H9 (cell line): ENCODE measurements around the gene NUP98. TPM values are rescaled to one million over a fixed set of nuclear protein-coding genes. Genes with fewer than 3 reads are reported as not detected.

Source experiments
- DNase-seq: peaks from one replicate; pipeline ENCODE4 v3.0.0-alpha.2; 2017
- H2AFZ ChIP-seq: one replicate; pipeline ENCODE4 v1.6.1; 2013; ENCODE audit warnings: mild to moderate bottlenecking, low read length, control low read depth, moderate library complexity
- H2AK5ac ChIP-seq: 2 replicates; pipeline ENCODE4 v1.6.1; 2013; ENCODE audit warnings: low read length, control low read depth, mixed read lengths; ENCODE audit not compliant: insufficient read length
- H2BK120ac ChIP-seq: one replicate; pipeline ENCODE4 v1.6.1; 2013; ENCODE audit warnings: low read depth, mild to moderate bottlenecking, low read length, control low read depth, inconsistent platforms; ENCODE audit not compliant: poor library complexity, severe bottlenecking
- H2BK12ac ChIP-seq: 2 replicates; pipeline ENCODE4 v1.6.1; 2013; ENCODE audit warnings: low read length, control low read depth, mixed read lengths, low read depth; ENCODE audit not compliant: insufficient read length
- H2BK15ac ChIP-seq: 2 replicates; pipeline ENCODE4 v1.6.1; 2013; ENCODE audit warnings: low read depth, low read length, control low read depth
- H2BK20ac ChIP-seq: one replicate; pipeline ENCODE4 v1.6.1; 2013; ENCODE audit warnings: low read depth, mild to moderate bottlenecking, low read length, control low read depth, inconsistent platforms; ENCODE audit not compliant: poor library complexity, severe bottlenecking
- H2BK5ac ChIP-seq: 2 replicates; pipeline ENCODE4 v1.6.1; 2013; ENCODE audit warnings: low read length, control low read depth, mixed read lengths; ENCODE audit not compliant: insufficient read length
- H3K14ac ChIP-seq: 2 replicates; pipeline ENCODE4 v1.6.1; 2013; ENCODE audit warnings: low read length, control low read depth; ENCODE audit not compliant: insufficient read depth
- H3K18ac ChIP-seq: 2 replicates; pipeline ENCODE4 v1.6.1; 2013; ENCODE audit warnings: low read depth, mild to moderate bottlenecking, mixed read lengths, low read length, control low read depth; ENCODE audit not compliant: insufficient read length
- H3K23ac ChIP-seq: 2 replicates; pipeline ENCODE4 v1.6.1; 2013; ENCODE audit warnings: low read length, control low read depth, mixed read lengths, low read depth; ENCODE audit not compliant: insufficient read length
- H3K23me2 ChIP-seq: 2 replicates; pipeline ENCODE4 v1.6.1; 2013; ENCODE audit warnings: low read depth, mild to moderate bottlenecking, mixed read lengths, low read length, control low read depth; ENCODE audit not compliant: insufficient read length, poor library complexity, severe bottlenecking
- H3K27ac ChIP-seq: 2 replicates; pipeline ENCODE4 v1.5.1; 2013; ENCODE audit warnings: low read length, control low read depth, mixed read lengths, low read depth; ENCODE audit not compliant: insufficient read length
- H3K27me3 ChIP-seq: 2 replicates; pipeline ENCODE4 v1.6.1; 2013; ENCODE audit warnings: low read length, control low read depth, inconsistent platforms; ENCODE audit not compliant: insufficient read depth
- H3K4ac ChIP-seq: 2 replicates; pipeline ENCODE4 v1.6.1; 2013; ENCODE audit warnings: low read depth, mild to moderate bottlenecking, control low read depth, inconsistent platforms, low read length, moderate library complexity
- H3K4me1 ChIP-seq: 2 replicates; pipeline ENCODE4 v1.6.1; 2013; ENCODE audit warnings: low read length, control low read depth, inconsistent platforms; ENCODE audit not compliant: insufficient read depth
- H3K4me2 ChIP-seq: 2 replicates; pipeline ENCODE4 v1.6.1; 2013; ENCODE audit warnings: low read length, control low read depth, mixed read lengths; ENCODE audit not compliant: insufficient read length, insufficient read depth
- H3K56ac ChIP-seq: 2 replicates; pipeline ENCODE4 v1.6.1; 2013; ENCODE audit warnings: low read depth, mild to moderate bottlenecking, mixed read lengths, low read length, control low read depth; ENCODE audit not compliant: insufficient read length
- H3K79me1 ChIP-seq: 2 replicates; pipeline ENCODE4 v1.6.1; 2013; ENCODE audit warnings: low read depth, mild to moderate bottlenecking, moderate library complexity, low read length, control low read depth, inconsistent platforms; ENCODE audit not compliant: insufficient read depth, poor library complexity, severe bottlenecking
- H3K79me2 ChIP-seq: 2 replicates; pipeline ENCODE4 v1.6.1; 2013; ENCODE audit warnings: low read length, control low read depth, inconsistent platforms; ENCODE audit not compliant: insufficient read depth
- H3K9ac ChIP-seq: 2 replicates; pipeline ENCODE4 v1.6.1; 2013; ENCODE audit warnings: low read length, control low read depth, mixed read lengths; ENCODE audit not compliant: insufficient read length; ENCODE audit errors: extremely low read depth
- H3K9me3 ChIP-seq: one replicate; pipeline ENCODE4 v1.6.1; 2013; ENCODE audit warnings: low read depth, low read length, inconsistent platforms; ENCODE audit not compliant: control insufficient read depth
- H3T11ph ChIP-seq: one replicate; pipeline ENCODE4 v1.6.1; 2013; ENCODE audit warnings: mild to moderate bottlenecking, low read length, control low read depth, inconsistent platforms
- H4K20me1 ChIP-seq: one replicate; pipeline ENCODE4 v1.6.1; 2013; ENCODE audit not compliant: control insufficient read depth, insufficient read length, insufficient read depth
- H4K5ac ChIP-seq: 2 replicates; pipeline ENCODE4 v1.6.1; 2013; ENCODE audit warnings: low read depth, mild to moderate bottlenecking, mixed read lengths, low read length, control low read depth; ENCODE audit not compliant: insufficient read length
- H4K8ac ChIP-seq: replicated peaks from 2 replicates; pipeline ENCODE4 v1.6.1; 2013; ENCODE audit warnings: low read length, control low read depth, mixed read lengths, low read depth; ENCODE audit not compliant: insufficient read length
- H4K91ac ChIP-seq: 2 replicates; pipeline ENCODE4 v1.6.1; 2013; ENCODE audit warnings: low read depth, mild to moderate bottlenecking, moderate library complexity, mixed read lengths, low read length, control low read depth; ENCODE audit not compliant: insufficient read length
- H3K27ac Mint-ChIP-seq, 3 experiments: 2 replicates in 2 of 3; 3 replicates in 1 of 3; pipeline ENCODE4 v1.8.0; 2020 to 2021; ENCODE audit warnings: mixed read lengths in 3 of 3, mild to moderate bottlenecking in 1 of 3, moderate library complexity in 1 of 3
- H3K27me3 Mint-ChIP-seq: 2 replicates; pipeline ENCODE4 v1.8.0; 2021; ENCODE audit warnings: low read depth, mild to moderate bottlenecking, moderate library complexity, mixed read lengths
- H3K36me3 Mint-ChIP-seq, 3 experiments: 2 replicates in 2 of 3; 3 replicates in 1 of 3; pipeline ENCODE4 v1.8.0; 2020 to 2021; ENCODE audit warnings: low read depth in 3 of 3, mixed read lengths in 3 of 3; ENCODE audit not compliant: insufficient read depth in 1 of 3
- H3K4me1 Mint-ChIP-seq, 2 experiments: 2 replicates each; pipeline ENCODE4 v1.8.0; 2020; ENCODE audit warnings: mixed read lengths in 2 of 2
- H3K4me3 Mint-ChIP-seq, 2 experiments: 2 replicates in 1 of 2; 3 replicates in 1 of 2; pipeline ENCODE4 v1.8.0; 2020 to 2021; ENCODE audit warnings: mild to moderate bottlenecking in 2 of 2, mixed read lengths in 2 of 2, moderate library complexity in 1 of 2
- H3K9me3 Mint-ChIP-seq, 2 experiments: 2 replicates in 1 of 2; 3 replicates in 1 of 2; pipeline ENCODE4 v1.8.0; 2020; ENCODE audit warnings: mild to moderate bottlenecking in 2 of 2, mixed read lengths in 2 of 2, moderate library complexity in 1 of 2
- WGBS: extraction: QIAGEN DNeasy Blood & Tissue Kit; methylation state at CpG from one replicate; pipeline ENCODE4 v1.1.7; 2013; ENCODE audit warnings: missing lambda C conversion rate, low lambda C conversion rate, mixed read lengths; ENCODE audit not compliant: insufficient read length; ENCODE audit errors: extremely low coverage; 5-methylcytosine and 5-hydroxymethylcytosine counted together
- total RNA-seq: library from RNA; stranded (reverse); gene quantifications from 2 replicates; pipeline ENCODE4 v1.2.1, GENCODE V29; 2021
- TF ChIP-seq, protein P1 (sequence below): fragments of 200-600 bp; sonication (generic); conservative IDR thresholded peaks from 3 replicates; pipeline ENCODE4 v1.8.0; 2021; ENCODE audit warnings: antibody characterized with exemption, mild to moderate bottlenecking

NUP98 gene
- total RNA-seq, 1 experiment from 2014 or later = 105 TPM

DNA sequence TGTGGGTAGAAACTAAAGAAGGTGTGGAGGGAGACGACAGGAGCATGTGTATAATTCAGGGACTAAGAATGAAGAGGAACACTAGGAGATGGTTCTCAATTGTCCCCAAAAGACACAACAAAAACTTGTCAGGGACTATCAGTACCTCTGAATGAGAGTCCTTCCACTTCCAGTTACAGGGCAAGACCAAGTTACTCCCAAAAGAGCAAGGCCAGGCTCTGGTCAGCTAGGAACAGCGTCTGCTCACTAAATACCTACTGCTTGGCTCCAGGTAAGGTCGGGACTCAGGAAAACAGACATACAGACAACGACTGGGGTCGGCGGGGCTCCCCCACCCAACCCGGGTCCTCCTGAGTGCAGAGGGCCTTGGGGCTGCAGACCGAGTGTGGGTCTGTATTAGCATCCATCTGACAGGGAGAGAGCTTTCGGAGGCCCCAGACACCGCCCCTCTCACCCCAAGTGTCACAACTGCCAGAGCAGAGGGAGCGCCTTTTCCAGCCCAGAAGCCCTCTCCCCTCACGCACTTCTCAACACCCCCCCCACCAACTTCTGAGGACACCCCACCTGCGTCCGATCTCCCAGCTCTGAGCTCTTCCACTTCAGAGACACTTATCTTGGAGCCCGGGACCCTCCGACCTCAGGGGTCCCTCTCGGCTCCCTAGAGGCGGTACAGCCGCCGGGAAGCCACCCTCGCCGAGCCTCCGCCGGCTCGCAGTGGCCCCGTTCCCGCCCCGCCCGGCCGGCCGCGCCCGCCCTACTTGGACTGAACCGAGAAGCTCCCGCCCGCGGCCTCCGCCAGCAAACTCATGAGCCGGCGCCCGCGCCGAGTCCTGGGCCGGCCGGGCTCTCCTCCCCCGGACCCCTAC is 42.9 kb upstream of the NUP98 start:
- H2AFZ ChIP-seq = no peak overlapping the region
- no peak overlapping the region for H4K91ac ChIP-seq
- H2BK20ac ChIP-seq = no peak overlapping the region
- H3K14ac ChIP-seq = peak overlapping the region; percentile 25; the same call in 1 of the 2 replicates
- H4K8ac ChIP-seq = no peak overlapping the region
- H2BK15ac ChIP-seq = no peak overlapping the region
- no peak overlapping the region for H2AK5ac ChIP-seq
- Mint-ChIP-seq H3K27me3 (peaks cover 16% of the 10 kb centered on the region), H3K9me3 (no peaks in the 10 kb centered on the region; a peak in 1 of 5 replicates), H3K4me3 (peak overlapping the region; percentile 84 to 92), H3K36me3 (peaks cover 1 to 10% (median 7%) of the 10 kb centered on the region in 3 experiments; a peak in 4 of 7 replicates), H3K27ac (no peak overlapping the region; a peak in 1 of 7 replicates), H3K4me1 (peaks cover 35 to 36% of the 10 kb centered on the region in 2 experiments)
- no CpG with 5 or more reads among the region's 46 CpGs for WGBS
- H3K79me1 ChIP-seq = no peaks in the 10 kb centered on the region
- H2BK12ac ChIP-seq = no peak overlapping the region
- H3K23ac ChIP-seq = no peak overlapping the region
- H3K23me2 ChIP-seq = peaks cover 7% of the 10 kb centered on the region
- no peak overlapping the region for H3T11ph ChIP-seq
- H3K4me1 ChIP-seq = peaks cover 8% of the 10 kb centered on the region; the same call in 1 of the 2 replicates
- H3K4ac ChIP-seq = no peak overlapping the region
- TF ChIP-seq, protein P1, sequence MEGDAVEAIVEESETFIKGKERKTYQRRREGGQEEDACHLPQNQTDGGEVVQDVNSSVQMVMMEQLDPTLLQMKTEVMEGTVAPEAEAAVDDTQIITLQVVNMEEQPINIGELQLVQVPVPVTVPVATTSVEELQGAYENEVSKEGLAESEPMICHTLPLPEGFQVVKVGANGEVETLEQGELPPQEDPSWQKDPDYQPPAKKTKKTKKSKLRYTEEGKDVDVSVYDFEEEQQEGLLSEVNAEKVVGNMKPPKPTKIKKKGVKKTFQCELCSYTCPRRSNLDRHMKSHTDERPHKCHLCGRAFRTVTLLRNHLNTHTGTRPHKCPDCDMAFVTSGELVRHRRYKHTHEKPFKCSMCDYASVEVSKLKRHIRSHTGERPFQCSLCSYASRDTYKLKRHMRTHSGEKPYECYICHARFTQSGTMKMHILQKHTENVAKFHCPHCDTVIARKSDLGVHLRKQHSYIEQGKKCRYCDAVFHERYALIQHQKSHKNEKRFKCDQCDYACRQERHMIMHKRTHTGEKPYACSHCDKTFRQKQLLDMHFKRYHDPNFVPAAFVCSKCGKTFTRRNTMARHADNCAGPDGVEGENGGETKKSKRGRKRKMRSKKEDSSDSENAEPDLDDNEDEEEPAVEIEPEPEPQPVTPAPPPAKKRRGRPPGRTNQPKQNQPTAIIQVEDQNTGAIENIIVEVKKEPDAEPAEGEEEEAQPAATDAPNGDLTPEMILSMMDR = no peak
- DNase-seq = no peak
- peaks cover 4% of the 10 kb centered on the region for H4K20me1 ChIP-seq
- H3K9ac ChIP-seq = peak overlapping the region; percentile 41
- no peak overlapping the region for H3K18ac ChIP-seq
- peak overlapping the region; percentile 70 for H3K4me2 ChIP-seq
- H4K5ac ChIP-seq = no peak overlapping the region
- H3K27me3 ChIP-seq = no peaks in the 10 kb centered on the region; the same call in 1 of the 2 replicates
- H3K9me3 ChIP-seq = no peaks in the 10 kb centered on the region
- no peak overlapping the region for H2BK5ac ChIP-seq
- H3K79me2 ChIP-seq = peaks cover 2% of the 10 kb centered on the region; the same call in 1 of the 2 replicates
- no peak overlapping the region for H3K27ac ChIP-seq
- H2BK120ac ChIP-seq = no peak overlapping the region
- H3K56ac ChIP-seq = no peak overlapping the region
